ENCODE measurements around the gene TP53BP2. TPM values are rescaled to one million over a fixed set of nuclear protein-coding genes. Genes with fewer than 3 reads are reported as not detected.

TP53BP2 gene
- total and polyA plus RNA-seq, 10 of the 15 experiments (the other 5 are each of a cell fraction or from before 2014, with no cell fraction given) = 1.6 to 13.7 (median 5.6) TPM

- H3K9ac ChIP-seq (ENCODE audit: control insufficient read depth, insufficient read depth, low read length) = no peak overlapping the region
- TF ChIP-seq CHD2 (IDR thresholded peaks at IDR 0.05; ENCODE audit: borderline replicate concordance, low read depth, low read length) (no peak), SIX5 (IDR thresholded peaks at IDR 0.05; ENCODE audit: low read depth, low read length, severe bottlenecking) (no peak), SREBF2 (IDR thresholded peaks at IDR 0.05; ENCODE audit: low read length) (no peak), GATAD2B (conservative IDR thresholded peaks at IDR 0.05; ENCODE audit: low read depth) (no peak), PBX3 (IDR thresholded peaks at IDR 0.05; ENCODE audit: insufficient replicate concordance, low read depth, low read length) (no peak), CTCF (IDR thresholded peaks at IDR 0.05 in 2 of 3, conservative IDR thresholded peaks at IDR 0.05 in 1 of 3; ENCODE audit: control insufficient read depth in 2 of 3, extremely low read depth in 1 of 3, insufficient read depth in 1 of 3, low read depth in 3 of 3, low read length in 3 of 3) (no peak), RAD21 (IDR thresholded peaks at IDR 0.05; ENCODE audit: insufficient read depth, low read depth, low read length) (no peak), HDGF (IDR thresholded peaks at IDR 0.05) (no peak)
Observed at GRCh38 chr1:223755992-223756775, 89.6 kb downstream of the TP53BP2 start.

More at GRCh38 chr1:223755992-223756775, 89.6 kb downstream of the TP53BP2 start:
- FAIRE-seq = no peak
- Histone ChIP-seq H3K9me3 (replicated peaks; ENCODE audit: control insufficient read depth, insufficient read depth, low read length) (no peaks in the 10 kb centered on the region), H4K20me1 (ENCODE audit: control insufficient read depth, insufficient read depth) (no peaks in the 10 kb centered on the region), H3K27me3 (replicated peaks in 1 of 2; ENCODE audit: control insufficient read depth in 2 of 2, insufficient read depth in 2 of 2, low read length in 1 of 2) (no peaks in the 10 kb centered on the region), H3K79me2 (ENCODE audit: control insufficient read depth, insufficient read depth, low read length) (no peaks in the 10 kb centered on the region), H2AFZ (ENCODE audit: control insufficient read depth, low read depth, low read length) (no peak overlapping the region), H3K36me3 (ENCODE audit: control insufficient read depth in 2 of 2, insufficient read depth in 2 of 2, low read length in 1 of 2) (peaks cover 0 to 3% of the 10 kb centered on the region in 2 experiments; a peak in 2 of 4 replicates), H3K27ac (ENCODE audit: control insufficient read depth, insufficient read depth) (no peak overlapping the region), H3K4me2 (ENCODE audit: control insufficient read depth, insufficient read depth) (no peak overlapping the region), H3K4me3 (no peak overlapping the region), H3K4me1 (ENCODE audit: control insufficient read depth, insufficient read depth, low read length) (no peaks in the 10 kb centered on the region)
- CTCF ChIA-PET = interaction anchor here (1.1 to 1.3 kb wide), 2 partner anchors 15 to 295 kb away, joined by 3 to 4 read pairs; no protein-coding TSS in a partner anchor
- POLR2A ChIA-PET = no interaction called here
- in situ Hi-C loops (cut with MboI) = no loop called here
- no peak for DNase-seq (ENCODE audit: low read depth, low spot score)
- BruUV-seq (replicated peaks) = no TSS peak
- SMC1A ChIA-PET (ENCODE audit: uncharacterized antibody, unreplicated experiment) = no interaction called here
- WGBS (ENCODE audit: insufficient coverage, insufficient replicate concordance, low lambda C conversion rate, missing lambda C conversion rate) = 89% methylated on average over 13 of the region's 13 CpGs
- ATAC-seq = no peak
- RAD21 ChIA-PET (ENCODE audit: unreplicated experiment) = no interaction called here
- intact Hi-C loops (cut with micrococcal nuclease; ENCODE audit: unreplicated experiment) = no loop called here

Measured in GM12878 (cell line).